Measurements from ENCODE around the gene CD247. TPM values are rescaled to one million over a fixed set of nuclear protein-coding genes. Genes with fewer than 3 reads are reported as not detected.

The CD247 gene
- total RNA-seq, 1 donor from 2014 or later, result 0.58 TPM

DNA sequence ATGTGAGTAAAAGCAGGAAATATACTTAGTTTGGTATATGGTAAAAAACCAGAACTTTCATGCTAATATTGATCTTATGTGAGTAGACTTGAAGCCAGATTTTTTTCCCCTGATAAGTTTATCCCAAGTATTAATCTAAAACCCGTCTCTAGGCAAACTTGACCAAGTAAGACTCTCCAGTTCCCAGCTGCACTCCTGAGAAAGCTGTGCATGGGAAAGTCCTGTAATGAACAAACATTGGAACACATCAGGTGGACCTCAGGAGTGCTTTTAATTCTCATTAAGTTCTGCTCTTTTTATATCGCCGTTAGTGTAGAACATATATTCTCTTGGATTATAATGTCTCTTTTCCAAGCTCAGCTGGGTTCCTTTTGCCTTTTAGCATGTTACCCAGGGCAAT lies 105.0 kb downstream of the CD247 start:
- Mint-ChIP-seq H3K27me3 (no peaks in the 10 kb centered on the region), H3K36me3 (peaks cover 36% of the 10 kb centered on the region), H3K4me1 (ENCODE audit: unreplicated experiment) (peaks cover 17% of the 10 kb centered on the region), H3K4me3 (no peak overlapping the region), H3K9me3 (no peaks in the 10 kb centered on the region), H3K27ac (no peak overlapping the region)
- DNase-seq (ENCODE audit: extremely low spot score, unreplicated experiment), result no peak
- TF ChIP-seq, protein P1, sequence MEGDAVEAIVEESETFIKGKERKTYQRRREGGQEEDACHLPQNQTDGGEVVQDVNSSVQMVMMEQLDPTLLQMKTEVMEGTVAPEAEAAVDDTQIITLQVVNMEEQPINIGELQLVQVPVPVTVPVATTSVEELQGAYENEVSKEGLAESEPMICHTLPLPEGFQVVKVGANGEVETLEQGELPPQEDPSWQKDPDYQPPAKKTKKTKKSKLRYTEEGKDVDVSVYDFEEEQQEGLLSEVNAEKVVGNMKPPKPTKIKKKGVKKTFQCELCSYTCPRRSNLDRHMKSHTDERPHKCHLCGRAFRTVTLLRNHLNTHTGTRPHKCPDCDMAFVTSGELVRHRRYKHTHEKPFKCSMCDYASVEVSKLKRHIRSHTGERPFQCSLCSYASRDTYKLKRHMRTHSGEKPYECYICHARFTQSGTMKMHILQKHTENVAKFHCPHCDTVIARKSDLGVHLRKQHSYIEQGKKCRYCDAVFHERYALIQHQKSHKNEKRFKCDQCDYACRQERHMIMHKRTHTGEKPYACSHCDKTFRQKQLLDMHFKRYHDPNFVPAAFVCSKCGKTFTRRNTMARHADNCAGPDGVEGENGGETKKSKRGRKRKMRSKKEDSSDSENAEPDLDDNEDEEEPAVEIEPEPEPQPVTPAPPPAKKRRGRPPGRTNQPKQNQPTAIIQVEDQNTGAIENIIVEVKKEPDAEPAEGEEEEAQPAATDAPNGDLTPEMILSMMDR (conservative IDR thresholded peaks at IDR 0.05), result no peak

DNA sequence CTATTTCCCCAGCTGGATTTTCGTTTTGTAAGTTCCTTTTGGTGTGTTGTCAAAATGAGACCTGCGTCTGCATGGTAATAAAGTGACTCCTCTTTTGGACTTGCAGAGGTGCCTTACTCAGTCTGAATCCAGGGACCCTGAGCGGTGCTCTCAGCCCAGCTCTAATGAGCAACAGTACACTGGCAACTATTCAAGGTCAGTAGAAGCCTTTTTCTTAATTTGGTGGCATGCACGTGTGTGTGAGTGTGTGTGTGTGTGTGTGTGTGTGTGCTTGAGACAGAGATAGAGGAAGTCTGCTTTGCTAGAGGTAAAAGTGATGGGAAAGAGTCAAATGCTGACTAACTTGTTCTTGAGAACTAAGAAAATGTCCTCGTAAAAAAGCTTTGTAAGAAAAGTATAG lies 105.4 kb downstream of the CD247 start:
- Mint-ChIP-seq H3K27me3 (no peaks in the 10 kb centered on the region), H3K4me3 (no peak overlapping the region), H3K9me3 (no peaks in the 10 kb centered on the region), H3K36me3 (peaks cover 36% of the 10 kb centered on the region), H3K4me1 (ENCODE audit: unreplicated experiment) (peaks cover 14% of the 10 kb centered on the region), H3K27ac (no peak overlapping the region)
- DNase-seq (ENCODE audit: extremely low spot score, unreplicated experiment), result no peak
- TF ChIP-seq, protein P1 (conservative IDR thresholded peaks at IDR 0.05), result no peak

DNA sequence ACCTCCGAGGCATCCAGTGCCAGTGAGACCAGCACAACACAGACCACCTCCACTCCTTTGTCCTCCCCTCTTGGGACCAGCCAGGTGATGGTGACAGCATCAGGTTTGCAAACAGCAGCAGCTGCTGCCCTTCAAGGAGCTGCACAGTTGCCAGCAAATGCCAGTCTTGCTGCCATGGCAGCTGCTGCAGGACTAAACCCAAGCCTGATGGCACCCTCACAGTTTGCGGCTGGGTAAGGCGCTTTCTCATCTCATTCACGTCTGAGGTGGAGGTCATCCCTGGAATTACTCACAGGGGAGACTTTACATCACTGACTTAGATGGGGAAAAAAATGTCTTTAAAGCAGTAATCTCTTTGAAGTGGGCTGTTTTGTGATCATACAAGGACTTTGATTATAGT lies 106.3 kb downstream of the CD247 start:
- Mint-ChIP-seq H3K27ac (peak overlapping the region; percentile 29), H3K9me3 (no peaks in the 10 kb centered on the region), H3K36me3 (peaks cover 35% of the 10 kb centered on the region), H3K4me3 (no peak overlapping the region), H3K4me1 (ENCODE audit: unreplicated experiment) (peaks cover 8% of the 10 kb centered on the region), H3K27me3 (no peaks in the 10 kb centered on the region)
- no peak for DNase-seq (ENCODE audit: extremely low spot score, unreplicated experiment)
- TF ChIP-seq, protein P1 (conservative IDR thresholded peaks at IDR 0.05), result no peak

DNA sequence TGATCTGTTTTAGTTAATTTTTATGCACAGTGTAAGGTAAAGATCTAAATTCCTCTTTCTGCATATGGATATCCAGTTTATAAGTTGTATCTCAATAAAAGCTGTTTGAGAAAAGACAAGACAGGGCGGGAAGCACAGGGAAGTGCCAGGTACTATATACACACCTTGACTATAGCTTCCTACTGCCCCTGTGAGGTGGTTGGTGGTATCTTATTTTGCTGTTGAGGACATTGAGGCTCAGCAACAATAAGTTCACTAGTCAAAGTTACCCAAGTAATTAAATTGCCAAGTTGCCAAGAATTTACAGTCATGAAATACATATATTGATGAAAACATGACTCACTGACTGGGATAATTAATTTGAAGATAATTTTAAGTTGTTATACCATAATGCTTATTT lies 109.1 kb downstream of the CD247 start:
- H3K27ac Mint-ChIP-seq, result no peak overlapping the region
- no peaks in the 10 kb centered on the region for H3K27me3 Mint-ChIP-seq
- H3K36me3 Mint-ChIP-seq, result peaks cover 27% of the 10 kb centered on the region
- TF ChIP-seq, protein P1 (conservative IDR thresholded peaks at IDR 0.05), result peak; percentile 35
- no peaks in the 10 kb centered on the region for H3K9me3 Mint-ChIP-seq
- no peaks in the 10 kb centered on the region for H3K4me1 Mint-ChIP-seq (ENCODE audit: unreplicated experiment)
- no peak for DNase-seq (ENCODE audit: extremely low spot score, unreplicated experiment)
- no peak overlapping the region for H3K4me3 Mint-ChIP-seq

DNA sequence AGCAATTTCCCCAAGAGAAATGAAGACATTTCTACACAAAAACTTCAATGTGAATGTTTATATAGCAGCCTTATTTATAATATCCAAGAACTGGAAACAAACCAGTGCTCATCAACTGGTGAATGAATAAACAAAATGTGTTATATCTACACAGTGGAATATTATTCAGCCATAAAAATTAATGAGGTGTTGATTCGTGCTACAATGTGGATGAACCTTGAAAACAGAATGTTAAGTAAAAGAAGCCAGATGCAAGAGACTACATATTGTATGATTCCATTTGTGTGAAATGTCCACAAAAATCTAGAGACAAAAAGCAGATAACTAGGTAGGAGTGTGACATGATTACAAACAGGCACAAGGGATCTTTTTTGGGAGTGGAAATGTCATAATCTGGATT lies 110.0 kb downstream of the CD247 start:
- Mint-ChIP-seq H3K4me1 (ENCODE audit: unreplicated experiment) (no peaks in the 10 kb centered on the region), H3K27me3 (no peaks in the 10 kb centered on the region), H3K9me3 (no peaks in the 10 kb centered on the region), H3K4me3 (no peak overlapping the region), H3K27ac (no peak overlapping the region), H3K36me3 (peaks cover 27% of the 10 kb centered on the region)
- no peak for DNase-seq (ENCODE audit: extremely low spot score, unreplicated experiment)
- TF ChIP-seq, protein P1 (conservative IDR thresholded peaks at IDR 0.05), result no peak

DNA sequence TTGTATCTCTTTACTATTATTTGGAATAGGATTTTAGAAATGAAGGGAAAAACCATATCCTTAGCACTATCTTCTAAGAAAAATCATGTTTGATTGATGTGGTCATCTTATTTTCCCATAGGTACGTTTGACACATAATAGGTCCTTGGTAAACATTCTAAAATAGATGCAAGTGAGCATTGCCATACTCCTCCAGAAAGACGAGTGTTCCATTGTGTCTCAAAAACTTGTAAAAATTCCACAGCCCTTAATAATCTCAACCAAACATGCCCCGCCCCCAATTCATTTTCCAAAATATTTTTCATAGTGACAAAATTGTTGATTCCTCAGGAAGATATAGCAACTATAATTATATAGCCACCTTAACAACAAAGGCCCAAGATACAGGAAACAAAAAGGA lies 113.4 kb downstream of the CD247 start:
- Mint-ChIP-seq H3K9me3 (no peaks in the 10 kb centered on the region), H3K27ac (no peak overlapping the region)

More for the DNA sequence above, 113.4 kb downstream of the CD247 start:
- H3K4me1 Mint-ChIP-seq (ENCODE audit: unreplicated experiment), result no peaks in the 10 kb centered on the region
- H3K36me3 Mint-ChIP-seq, result peaks cover 10% of the 10 kb centered on the region
- no peak for DNase-seq (ENCODE audit: extremely low spot score, unreplicated experiment)
- TF ChIP-seq, protein P1 (conservative IDR thresholded peaks at IDR 0.05), result no peak
- H3K27me3 Mint-ChIP-seq, result no peaks in the 10 kb centered on the region
- no peak overlapping the region for H3K4me3 Mint-ChIP-seq
